NCI-H1930 (cell line): ENCODE results near the gene ENOPH1.

Experiments used
- DNase-seq, 2 experiments: peaks; one replicate each; lab custom pipeline; 2025; lab: John Stamatoyannopoulos, UW

Gene ENOPH1

GRCh38 chr4:82428969-82429727 is 1.2 kb upstream of the ENOPH1 start:
- DNase-seq, result peak; percentile 90 to 95

- DNase-seq, result peak in 1 of 2 experiments; percentile 62
Measured at GRCh38 chr4:82429728-82430192, 630 bp upstream of the ENOPH1 start.

DNA sequence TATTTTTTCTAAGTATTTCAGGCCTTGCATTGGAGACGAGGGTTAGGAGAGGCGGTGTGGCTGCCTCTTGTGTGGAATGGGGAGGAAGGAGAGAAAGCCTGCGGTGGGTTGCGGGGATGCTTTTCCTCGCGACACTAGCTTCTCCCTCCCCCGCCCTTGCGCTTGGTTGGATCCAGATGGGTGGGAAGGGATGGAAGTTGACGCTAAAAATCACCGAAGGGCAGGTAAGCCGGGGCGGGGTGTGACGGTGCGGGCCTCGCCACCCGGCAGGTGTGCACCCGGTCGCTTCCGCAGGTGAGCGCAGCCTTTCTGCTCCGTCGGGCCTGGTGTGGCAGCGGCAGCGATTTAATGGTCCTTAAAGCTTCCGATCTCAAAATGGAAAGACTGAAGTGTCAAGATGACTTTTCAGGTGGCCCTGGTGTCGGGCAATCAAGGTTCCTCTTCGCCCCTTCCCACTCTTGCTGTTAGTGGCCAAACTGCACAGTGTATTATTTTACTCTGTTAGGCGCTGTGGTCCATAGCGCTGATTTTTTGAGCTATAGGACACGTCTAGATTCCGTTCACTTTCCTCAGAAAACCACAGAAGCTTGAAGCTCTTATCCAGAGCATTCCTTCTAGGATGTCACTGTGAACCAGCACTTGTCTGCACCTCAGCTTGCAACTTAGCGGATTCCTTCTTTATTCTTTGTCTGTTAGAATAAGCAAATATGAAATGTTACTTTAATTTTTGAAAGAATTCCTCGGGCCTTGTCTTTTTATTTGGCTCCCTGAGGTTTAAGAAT is 765 bp downstream of the ENOPH1 start:
- DNase-seq, result no peak

DNA sequence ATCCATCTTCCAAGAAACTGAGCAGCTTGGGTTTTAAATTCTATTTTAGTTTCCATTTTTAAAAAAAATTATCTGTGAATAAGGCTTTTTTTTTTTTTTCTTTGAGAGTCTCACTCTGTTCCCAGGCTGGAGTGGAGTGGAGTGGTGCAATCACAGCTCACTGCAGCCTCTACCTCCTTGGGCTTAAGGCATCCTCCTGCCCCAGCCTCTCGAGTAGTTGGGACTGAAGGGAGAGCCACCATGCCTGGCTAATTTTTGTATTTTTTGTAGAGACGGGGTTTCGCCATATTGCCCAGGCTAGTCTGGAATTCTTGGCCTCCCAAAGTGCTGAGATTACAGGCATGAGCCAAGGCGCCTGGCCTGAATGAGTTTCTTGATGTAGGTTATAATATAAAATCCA is 1.4 kb downstream of the ENOPH1 start:
- DNase-seq, result no peak

- DNase-seq, result no peak
Measured at GRCh38 chr4:82432596-82432995, 2.2 kb downstream of the ENOPH1 start.

DNA sequence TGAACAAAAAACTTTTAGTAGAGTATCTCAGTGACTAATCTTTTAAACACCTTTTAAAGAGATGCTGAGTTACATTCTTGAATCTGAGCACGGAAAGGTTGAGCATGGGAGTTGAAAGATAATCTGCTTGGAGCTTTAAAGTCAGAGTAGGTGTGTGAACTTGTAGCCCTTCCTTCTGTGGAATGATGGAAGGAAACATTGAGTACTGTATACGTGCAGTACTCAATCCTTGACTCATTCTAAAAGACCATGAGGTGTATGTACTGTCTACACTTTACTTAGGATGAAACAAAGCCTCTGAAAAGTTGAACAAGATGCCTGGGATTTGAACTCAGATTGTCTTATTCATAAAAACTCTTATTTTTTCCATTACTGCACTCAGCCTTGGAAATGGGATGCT is 3.4 kb downstream of the ENOPH1 start:
- DNase-seq, result no peak

- no peak for DNase-seq
Measured at GRCh38 chr4:82434949-82435348, 4.6 kb downstream of the ENOPH1 start.

DNA sequence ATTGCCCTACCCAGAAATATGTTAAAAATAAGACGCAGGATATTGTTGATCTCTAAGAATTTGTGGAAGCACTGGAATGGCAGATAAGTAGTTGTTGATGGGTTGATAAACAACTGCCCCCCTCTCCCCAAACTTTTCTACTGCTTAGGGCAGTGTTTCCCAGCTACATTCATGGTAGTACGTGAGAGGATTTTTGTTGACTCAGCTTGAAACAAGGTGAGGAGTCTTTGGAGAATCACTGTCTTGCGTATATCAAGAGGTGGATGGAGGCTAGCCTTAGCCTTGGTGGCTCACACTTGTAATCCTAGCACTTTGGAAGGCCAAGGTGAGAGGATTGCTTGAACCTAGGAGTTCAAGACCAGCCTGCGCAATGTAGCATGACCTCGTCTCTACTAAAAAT is 5.7 kb downstream of the ENOPH1 start:
- no peak for DNase-seq

GRCh38 chr4:82436780-82437179 is 6.4 kb downstream of the ENOPH1 start:
- DNase-seq, result no peak

- DNase-seq, result no peak
Measured at GRCh38 chr4:82437285-82438005, 7.1 kb downstream of the ENOPH1 start.

- DNase-seq, result no peak
Measured at GRCh38 chr4:82439088-82439487, 8.7 kb downstream of the ENOPH1 start.

GRCh38 chr4:82447886-82448285 is 17.5 kb downstream of the ENOPH1 start:
- no peak for DNase-seq

GRCh38 chr4:82450966-82451755 is 20.8 kb downstream of the ENOPH1 start:
- DNase-seq, result no peak

- DNase-seq, result no peak
Measured at GRCh38 chr4:82452026-82452425, 21.6 kb downstream of the ENOPH1 start.

DNA sequence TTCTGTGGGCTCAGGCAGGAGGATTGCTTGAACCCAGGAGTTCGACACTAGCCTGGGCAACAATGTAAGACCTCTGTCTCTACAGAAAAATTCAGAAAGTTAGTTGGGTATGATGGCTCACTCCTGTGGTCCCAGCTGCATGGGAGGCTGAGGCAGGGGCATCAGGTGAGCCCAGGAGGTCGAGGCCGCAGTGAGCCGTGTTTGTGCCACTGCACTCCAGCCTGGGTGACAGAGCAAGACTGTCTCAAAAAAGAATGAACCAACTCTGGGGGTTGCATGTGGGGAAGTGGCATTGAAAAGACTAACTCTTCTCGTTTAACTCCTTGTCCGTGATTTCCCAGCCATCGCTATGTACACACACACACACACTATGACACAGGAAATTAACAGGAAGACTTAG is 26.9 kb downstream of the ENOPH1 start:
- no peak for DNase-seq

DNA sequence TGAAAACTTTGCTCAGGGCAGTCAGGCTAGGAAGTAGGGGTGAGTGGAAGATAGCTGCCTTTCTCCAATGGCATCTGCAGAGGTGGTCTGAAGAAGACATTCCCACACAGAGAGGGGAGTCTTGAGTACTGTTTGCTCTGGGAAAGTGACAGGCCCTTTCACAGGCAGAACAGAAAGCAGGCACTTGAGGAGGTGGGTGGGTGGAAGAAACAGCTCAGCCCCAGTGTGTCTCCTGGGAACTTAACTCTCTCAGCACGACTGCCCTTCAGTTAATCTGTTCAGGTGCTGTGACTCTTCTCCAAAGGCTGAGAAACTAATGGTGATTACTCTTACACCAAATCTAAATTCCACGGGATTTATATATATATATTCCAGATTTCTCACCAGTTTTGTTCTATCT is 28.3 kb downstream of the ENOPH1 start:
- no peak for DNase-seq

- no peak for DNase-seq
Measured at GRCh38 chr4:82461710-82462109, 31.3 kb downstream of the ENOPH1 start.

DNA sequence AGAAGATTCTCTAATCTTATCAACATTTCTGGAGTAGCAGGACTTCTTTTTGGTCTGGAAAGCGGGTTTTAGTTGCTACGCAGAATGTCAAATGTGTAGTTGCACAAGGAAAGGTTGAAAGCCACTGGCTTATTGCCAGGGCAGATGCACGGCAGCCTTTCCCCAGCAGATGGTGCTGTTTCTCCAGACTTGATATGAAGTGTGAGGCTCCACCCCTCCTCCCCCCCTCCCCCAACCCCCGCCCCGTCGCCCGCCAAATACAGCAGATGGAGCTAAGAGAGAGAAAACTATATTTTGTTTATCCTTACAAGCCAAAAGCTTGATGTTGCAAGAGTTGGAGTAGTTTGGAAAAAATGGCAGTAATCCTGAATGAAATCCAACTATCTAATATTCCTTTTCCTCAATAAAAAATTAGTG is 32.0 kb downstream of the ENOPH1 start:
- DNase-seq, result peak; percentile 68 to 78

DNA sequence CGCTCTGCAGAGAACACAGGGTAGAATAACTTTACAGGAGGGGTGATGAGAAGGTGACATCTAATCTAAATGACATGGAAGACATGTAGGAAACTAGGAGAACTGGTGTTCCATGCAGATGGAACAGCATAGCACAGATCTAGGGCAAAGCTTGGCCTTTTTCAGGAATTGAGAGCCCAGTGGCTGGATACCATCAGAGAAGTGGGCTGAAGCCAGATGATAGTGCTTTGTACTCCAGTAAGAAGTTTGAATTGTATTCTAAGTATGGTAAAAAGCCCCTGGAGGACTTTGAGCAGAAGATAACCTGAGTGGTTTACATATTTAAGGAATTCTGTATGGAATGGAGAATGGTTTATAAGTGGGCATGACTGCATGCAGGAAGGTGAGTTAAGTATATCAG is 32.8 kb downstream of the ENOPH1 start:
- DNase-seq, result no peak

- no peak for DNase-seq
Measured at GRCh38 chr4:82467471-82467870, 37.1 kb downstream of the ENOPH1 start.

- DNase-seq, result no peak
Measured at GRCh38 chr4:82469791-82470345, 39.5 kb downstream of the ENOPH1 start.
